Measurements from ENCODE around the gene COL23A1.

Gene COL23A1

DNA sequence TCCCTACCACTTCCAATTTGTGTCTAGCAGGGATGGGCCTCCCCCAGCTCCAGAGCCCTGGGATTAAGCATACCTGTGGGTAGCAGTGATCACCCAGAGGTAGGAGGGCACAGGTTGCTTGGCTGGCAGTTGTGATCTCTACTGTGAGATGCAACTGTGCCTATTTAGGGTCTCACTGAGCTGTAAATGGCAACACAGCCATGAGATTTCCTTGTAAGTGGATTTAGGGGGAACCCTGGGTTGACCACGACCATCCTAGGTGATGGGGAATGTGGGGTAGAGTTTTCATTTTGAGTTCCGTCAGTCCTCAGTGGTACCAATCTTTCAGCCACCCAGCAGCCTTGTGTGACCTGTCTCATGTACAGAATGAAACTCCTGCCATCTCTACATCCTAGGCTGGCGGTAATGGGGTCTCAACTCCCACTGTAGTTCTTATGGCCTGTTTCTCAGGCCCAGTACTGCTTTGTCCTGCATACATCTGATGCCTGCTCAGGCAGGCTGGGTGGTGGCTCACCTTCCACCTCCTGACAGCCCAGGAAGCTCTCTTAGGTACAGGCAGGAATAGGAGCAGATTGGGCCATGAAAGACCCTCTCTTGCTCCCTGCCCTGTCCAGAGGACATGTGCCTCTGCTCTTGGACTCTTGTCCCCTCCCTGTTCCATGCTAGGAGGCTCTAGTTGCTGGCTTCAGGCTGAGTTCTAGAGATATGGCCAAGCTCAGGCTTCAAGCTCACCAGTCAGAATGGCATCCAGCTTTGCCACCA lies 377.8 kb downstream of the COL23A1 start:
- no peak for DNase-seq (ENCODE audit: low read depth, low spot score)

DNA sequence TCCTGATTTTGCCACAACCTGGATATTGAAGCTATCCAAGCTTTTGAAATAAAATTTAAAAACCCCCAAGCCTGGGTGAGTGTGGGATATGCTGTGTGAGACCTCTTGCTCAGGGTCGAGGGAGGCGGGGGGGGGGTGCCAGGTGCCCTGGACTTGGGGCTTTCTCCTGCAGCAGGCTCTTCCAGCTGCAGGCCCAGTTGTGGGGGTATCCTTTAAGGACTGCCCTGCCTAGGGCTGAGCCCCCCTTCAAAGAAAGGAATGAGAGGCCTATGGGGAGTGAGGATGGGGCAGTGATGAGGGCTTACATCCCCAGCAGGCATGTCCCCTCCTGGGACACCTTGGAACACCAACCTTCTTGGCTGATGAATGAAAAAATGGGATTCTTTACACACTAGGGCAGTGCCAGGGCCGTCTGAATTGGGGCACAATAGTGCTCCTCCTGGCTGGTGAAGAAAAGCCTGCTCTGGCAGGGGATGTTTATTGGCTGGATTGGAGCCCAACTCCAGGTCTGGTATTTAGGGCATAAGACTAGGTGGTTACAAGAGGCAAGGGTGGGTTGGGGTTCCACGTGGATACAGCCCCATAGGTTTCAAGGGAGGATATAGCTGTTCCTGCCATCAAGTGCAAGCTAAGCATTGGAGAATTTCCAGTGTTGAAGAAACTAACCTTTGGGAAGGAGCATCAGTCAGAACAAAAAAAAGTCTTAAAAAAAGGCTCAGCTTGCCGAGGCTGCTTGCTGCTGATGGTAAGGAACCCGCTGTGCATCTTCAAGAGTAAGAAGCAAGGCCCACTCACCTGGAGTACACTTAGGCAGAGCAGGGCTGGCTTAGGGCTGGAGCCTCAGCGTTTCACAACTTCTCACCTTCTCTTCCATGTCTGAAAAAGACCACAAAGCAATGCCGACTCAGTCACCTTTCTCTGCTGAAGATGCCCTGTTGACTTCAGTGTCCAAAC lies 378.8 kb downstream of the COL23A1 start:
- DNase-seq (ENCODE audit: low read depth, low spot score): no peak

DNA sequence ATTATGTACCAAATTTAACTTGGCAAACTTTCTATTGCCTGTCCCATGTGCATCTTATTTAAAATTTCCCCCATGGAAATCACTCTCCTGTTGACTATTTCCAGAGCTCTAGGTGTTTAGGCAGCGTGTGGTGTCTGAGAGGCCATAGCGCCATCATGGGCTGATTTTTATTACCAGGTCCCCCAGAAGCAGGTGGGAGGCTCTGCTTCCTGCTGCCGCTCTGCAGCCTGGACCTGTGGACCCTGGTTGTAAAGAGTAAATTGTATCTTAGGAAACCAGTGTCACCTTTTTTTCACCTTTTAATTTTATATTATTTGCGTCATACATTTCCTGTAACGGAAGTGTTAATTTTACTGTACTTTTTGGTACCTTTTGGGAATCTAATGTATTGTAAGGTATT lies 379.5 kb downstream of the COL23A1 start:
- no peak for DNase-seq (ENCODE audit: low read depth, low spot score)

DNA sequence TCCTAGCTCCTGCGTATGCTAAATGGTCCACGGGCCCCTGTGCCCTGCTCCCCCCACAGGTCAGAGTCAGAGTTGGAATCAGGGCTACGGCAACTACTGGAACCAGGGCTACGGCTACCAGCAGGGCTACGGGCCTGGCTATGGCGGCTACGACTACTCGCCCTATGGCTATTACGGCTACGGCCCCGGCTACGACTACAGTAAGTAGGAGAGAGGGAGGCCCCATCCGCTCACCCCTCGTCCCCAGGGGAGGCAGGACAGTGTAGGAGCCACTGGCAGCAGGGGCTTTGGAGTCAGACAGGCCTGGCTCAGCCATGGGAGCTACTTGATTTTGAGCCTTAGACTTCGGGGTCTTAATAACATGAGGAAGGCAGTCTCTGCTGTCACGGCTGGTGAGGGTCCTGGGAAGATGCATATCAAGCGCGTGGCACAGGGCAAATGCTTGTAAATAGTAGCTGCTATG lies 380.1 kb downstream of the COL23A1 start:
- DNase-seq (ENCODE audit: low read depth, low spot score): no peak

DNA sequence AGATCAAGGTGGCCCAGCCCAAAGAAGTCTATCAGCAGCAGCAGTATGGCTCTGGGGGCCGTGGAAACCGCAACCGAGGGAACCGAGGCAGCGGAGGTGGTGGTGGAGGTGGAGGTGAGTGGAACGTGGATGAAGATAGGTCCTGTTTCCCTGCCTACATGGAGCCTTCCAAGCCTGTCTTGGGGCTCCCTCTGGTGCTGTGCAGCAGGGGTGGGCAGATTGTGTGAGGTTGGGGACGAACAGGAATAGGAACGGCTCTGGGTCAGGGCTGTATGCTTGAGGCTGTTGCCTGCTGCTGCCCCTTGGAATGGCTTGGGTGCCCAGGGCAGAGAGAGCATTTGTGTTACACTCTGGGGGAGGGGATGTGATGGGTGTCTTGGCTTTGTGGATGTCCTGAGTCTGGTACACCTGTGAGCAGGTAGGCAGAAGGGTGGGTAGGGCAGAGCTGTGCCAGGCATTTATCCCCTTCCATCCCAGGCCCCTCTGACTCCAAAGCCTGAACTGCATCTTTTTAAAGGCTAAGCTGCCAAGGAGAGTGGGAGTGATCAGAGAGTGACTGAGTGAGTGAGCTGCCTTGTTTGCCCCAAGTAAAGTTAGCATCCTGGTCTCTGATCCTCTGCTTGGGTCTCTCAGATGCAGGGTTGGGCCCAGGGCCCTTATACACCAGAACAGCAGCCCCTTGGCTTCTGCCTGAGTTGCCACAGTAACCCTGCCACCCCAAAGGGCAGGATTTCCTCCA lies 380.7 kb downstream of the COL23A1 start:
- no peak for DNase-seq (ENCODE audit: low read depth, low spot score)

DNA sequence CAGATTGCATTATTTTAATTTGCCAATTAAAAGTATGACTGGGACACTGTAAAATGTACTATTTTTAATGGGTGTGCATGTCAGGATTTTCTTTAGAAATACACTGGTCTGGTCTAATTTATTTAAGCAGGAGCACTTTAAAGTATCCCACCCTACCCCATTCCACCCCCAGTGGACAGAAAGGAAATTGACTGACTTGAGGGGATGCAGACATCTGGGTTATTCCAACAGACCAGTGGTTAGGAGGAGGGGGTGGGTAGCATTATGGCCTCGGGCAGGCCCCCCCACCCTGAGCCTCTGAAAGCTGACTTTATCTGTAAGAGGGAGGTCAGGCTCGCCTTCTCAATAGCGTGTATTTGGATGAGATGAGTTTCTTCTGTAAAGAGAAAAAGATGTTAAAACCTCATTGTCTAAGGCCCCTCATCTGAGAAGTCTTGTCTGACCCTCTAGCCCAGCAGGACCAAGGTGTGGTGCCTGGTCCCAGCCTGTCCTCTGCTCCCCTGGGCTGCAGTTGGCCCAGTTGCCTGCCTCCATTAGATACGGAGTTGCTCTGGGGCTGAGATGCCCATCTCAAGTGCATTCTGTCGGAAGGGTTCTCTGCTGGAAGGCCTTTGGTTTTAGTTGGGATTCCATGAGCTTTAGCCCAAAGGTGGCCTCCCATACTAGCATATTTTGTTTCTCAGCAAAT lies 381.5 kb downstream of the COL23A1 start:
- no peak for DNase-seq (ENCODE audit: low read depth, low spot score)

DNA sequence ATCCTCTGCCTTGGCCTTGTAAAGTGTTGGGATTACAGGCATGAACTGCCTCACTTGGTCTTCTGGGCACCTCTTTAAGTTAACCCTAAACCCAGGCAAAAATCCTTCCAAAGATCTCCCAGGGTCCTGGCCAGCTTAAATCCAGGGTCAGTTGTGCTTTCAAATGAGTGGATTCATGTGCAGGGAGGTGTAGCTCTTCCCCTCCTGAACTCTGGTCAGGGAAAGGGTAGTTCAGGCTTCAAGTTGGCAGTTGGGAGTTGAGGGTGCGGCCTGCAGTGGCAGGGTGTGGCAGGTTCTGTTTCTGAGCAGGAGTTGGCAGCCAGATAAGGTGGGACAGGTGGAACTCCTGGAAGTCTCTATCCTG lies 382.3 kb downstream of the COL23A1 start:
- no peak for DNase-seq (ENCODE audit: low read depth, low spot score)

DNA sequence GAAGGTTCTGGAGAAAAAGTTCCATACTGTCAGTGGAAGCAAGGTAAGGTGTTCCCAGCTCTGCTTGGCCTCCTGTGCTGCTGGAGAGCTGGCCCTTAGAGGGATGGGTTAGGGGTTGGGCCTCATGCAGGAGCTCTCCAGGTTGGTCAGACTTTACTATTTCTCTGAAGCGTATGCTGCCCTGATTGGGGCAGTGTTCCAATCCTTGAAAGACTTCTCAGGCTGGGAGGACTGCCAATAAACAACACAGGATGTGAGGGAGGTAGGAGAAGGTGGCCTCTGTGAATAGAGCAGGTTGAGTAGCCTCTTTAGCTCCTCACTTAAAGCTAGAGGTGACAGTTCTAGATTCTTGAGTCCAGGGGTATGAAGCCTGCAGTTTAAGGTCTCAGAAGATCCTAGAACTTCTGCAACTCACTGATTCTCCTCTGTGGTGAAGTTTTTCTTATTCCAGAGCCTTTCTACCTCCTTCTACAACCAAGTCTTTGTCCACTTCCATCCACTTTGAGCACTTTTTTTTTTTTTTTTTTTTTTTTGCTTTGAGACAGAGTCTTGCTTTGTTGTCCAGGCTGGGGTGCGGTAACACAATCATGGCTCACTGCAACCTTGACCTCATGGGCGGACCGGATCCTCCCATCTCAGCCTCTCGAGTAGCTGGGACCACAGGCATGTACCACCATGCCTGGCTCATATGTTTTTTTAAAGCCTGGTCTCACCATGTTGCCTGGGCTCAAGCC lies 382.8 kb downstream of the COL23A1 start:
- DNase-seq (ENCODE audit: low read depth, low spot score): no peak

DNA sequence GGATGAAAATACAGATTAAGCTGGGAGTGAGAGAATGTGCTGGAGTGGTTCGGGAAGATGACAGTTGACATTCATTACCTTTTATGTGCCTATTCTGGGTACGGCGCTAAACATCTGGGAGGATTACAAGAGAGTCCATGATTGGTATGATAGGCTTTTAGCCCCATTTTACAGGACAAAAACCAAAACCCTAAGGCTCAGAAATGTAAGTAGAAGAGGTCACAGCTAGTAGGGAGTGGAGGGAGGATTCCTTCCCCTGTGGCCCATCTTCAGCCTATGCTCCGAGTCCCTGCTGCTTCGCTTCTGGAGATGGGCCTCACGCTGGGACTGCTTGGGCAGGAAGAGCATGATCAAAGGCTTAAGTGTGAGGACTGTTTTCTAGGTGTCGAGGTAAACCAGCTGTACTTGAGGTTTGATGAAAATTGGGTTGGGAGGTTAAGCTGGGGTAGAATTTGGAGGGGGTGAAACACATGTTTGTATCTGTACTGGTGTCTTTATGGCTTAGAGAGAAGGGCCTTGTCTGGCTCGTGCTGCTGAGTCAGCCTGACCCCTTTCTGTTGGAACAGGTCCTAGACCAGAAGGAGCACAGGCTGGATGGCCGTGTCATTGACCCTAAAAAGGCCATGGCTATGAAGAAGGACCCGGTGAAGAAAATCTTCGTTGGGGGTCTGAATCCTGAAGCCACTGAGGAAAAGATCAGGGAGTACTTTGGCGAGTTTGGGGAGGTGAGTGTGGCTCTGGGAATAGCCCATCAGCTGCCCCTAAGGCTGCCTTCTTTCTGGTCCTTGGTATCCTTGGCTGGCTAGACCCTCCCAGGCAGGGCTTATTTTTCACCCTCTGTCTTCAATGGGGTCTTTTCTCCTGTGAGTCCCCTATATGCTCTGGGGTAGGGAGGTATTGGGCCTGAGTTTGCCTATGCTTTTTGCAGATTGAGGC lies 383.8 kb downstream of the COL23A1 start:
- no peak for DNase-seq (ENCODE audit: low read depth, low spot score)

DNA sequence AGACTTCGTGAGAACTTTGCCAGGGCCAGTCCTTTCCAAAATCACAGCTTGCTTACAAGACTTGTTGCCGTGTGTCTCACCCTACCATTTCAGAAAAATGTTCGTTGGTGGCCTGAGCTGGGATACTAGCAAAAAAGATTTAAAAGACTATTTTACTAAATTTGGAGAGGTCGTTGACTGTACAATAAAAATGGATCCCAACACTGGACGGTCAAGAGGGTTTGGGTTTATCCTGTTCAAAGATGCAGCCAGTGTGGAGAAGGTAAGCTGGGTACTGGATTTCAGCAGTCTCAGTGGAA lies 384.5 kb downstream of the COL23A1 start:
- DNase-seq (ENCODE audit: low read depth, low spot score): no peak

DNA sequence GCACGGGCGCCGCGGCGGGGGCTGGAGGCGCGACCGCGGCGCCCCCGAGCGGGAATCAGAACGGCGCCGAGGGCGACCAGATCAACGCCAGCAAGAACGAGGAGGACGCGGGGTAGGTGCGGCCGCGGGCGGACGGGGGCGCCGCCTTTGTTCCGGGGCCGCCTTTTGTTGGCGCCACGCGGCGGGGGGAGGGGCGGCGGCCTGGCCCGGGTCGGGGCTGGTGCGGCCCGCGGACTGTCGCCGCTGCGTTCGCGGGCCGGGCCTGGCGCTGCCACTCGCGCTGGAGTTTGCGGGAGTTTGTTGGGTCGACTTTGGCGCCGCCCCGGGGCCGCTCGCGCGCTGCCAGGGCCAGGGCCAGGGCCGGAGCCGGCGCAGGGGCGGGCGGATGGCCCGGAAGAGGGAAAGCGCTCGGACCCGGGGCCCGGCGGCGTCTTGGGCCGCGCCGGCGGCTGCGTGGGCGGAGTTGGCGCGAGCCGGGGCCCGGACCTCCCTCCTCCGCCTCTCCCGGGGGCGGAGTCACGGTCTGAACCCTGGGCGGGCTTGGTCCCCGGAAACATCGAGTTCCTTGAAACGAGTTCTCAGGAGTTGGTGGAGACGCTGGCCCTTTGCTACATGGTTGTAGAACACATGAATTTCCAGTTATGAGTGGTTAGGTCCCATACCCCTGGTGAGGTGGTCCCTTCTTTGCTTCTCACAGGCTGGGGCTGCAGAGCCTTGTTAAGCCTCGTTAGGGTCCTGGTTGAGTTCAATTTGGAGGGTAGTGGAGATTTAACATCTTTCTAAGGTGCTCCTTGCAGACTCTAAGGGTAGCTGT lies 385.1 kb downstream of the COL23A1 start:
- DNase-seq (ENCODE audit: low read depth, low spot score): no peak

DNA sequence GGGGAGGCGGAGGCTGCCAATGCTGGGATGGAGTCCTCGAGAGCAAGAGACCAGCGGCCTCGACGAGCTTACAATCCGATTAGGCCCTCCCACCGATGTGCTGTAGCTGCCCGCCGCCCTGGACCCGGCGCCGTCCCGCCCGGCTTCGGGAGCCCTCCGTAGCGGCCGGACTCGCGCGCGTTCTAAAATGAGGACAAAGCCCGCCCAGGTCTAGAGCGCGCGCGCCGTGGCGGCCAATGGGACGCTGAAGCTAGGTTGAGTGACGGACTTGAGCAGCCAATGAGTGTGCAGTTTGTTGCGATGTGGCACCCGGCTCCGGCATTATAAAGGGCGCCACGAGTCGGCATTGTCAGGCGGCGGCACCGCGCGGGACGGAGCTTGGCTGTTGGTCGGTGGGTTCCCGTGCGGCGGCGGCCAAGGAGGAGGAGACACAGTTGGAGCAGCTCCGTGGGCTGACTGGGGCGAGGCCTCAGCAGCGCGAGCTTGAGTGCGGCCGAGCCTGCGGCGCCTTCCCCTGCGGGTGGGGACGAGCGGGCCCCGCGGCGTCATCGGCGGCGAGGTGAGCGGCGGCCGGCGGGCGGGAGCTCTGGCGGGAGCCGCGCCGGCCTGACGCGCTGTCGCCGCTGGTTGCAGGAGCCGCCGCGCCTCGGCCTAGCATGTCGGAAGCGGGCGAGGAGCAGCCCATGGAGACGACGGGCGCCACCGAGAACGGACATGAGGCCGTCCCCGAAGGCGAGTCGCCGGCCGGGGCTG lies 385.8 kb downstream of the COL23A1 start, which contains the start of gene HNRNPAB:
HNRNPAB (plus strand) TSS at position 352 of the 753 bp plus-strand sequence; CDS start at position 657, 305 bp downstream.
- peak; percentile 86 for DNase-seq (ENCODE audit: low read depth, low spot score)

DNA sequence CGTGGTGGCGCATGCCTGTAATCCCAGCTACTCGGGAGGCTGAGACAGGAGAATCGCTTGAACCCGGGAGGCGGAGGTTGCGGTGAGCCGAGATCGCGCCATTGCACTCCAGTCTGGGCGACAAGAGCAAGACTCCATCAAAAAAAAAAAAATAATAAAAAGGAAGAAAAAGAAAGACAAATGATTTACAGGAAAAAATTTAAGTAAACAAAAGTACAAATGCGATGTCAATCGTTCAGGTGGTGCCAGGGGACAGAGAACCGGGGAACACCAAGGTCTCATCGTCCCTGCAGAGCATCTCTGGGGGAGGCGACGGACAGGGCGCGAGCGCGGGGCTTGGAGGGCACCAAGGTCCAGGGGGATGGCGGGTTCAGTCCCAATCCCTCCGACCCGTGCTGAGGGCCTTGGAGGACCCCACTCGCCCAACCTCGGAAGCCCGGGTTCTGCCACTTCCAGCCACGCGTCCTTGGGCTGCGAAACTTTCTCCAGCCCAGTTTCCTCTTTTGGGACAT lies 386.5 kb downstream of the COL23A1 start:
- DNase-seq (ENCODE audit: low read depth, low spot score): no peak

DNA sequence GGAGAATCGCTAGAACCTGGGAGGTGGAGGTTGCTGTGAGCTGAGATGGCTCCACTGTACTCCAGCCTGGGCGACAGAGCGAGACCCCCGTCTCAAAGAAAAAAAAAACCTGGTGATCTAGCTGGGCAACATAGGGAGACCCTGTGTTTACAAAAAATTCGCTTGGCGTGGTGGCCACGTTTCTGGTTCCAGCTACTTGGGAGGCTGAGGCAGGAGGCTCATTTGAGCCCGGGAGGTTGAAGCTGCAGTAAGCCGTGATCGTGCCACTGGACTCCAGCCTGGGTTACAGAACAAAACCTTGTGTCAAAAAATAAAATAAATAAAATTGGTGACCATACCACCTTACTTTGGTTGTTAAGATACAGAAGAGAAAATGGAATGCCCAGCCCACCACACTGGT lies 387.7 kb downstream of the COL23A1 start:
- no peak for DNase-seq (ENCODE audit: low read depth, low spot score)

DNA sequence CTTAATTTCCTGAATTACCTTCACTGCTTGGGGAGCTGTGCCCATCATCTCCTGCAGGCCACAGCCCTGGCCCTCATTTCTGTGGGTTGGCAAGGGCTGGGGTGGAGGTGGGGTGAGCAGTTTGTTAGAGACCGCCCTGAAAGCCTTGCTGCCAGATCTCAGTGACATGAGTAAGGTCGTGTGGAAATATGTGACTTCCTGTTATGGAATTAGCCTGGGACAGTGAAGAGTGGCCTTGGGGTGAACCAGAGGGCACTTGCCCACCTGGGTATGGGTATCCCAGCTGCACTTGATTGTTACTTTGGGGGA lies 388.3 kb downstream of the COL23A1 start:
- no peak for DNase-seq (ENCODE audit: low read depth, low spot score)

DNA sequence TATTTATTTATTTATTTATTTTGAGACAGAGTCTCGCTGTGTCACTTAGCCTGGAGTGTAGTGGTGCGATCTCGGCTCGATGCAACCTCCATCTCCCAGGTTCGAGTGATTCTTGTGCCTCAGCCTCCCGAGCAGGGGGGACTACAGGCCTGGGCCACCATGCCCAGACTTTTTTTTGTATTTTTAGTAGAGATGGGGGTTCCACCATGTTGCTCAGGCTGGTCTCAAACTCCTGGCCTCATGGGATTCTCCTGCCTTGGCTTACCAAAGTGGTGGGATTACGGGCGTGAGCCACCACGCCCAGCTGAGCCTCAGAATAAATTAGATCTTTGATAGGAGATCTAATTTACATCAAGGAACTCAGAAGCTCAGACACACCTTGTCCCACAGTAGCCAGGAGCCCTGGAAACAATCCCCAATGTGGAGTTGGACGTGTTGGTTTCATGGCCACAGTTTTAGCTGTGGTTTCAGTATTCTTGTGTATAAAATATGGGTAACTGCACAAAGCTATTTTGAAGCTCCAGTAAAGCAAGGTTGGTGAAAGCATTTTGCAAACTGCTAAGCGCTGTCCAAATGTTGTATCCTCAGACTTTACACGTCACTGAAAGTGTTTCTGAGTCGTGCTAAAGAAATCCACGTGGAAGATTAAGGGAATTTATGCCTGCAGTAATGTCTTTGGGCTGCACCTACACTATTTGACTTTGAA lies 388.8 kb downstream of the COL23A1 start:
- DNase-seq (ENCODE audit: low read depth, low spot score): no peak

All from iPS DF 19.7 (cell line).